Measurements from ENCODE around the gene NCOA6. TPM values are rescaled to one million over a fixed set of nuclear protein-coding genes. Genes with fewer than 3 reads are reported as not detected.

Gene NCOA6
- total RNA-seq, 1 donor from 2014 or later, result 14.0 TPM

GRCh38 chr20:34706912-34707784 lies 118.3 kb downstream of the NCOA6 start:
- intact Hi-C loops (cut with micrococcal nuclease), result no loop called here
- Histone ChIP-seq H3K27me3 (ENCODE audit: low read depth) (no peaks in the 10 kb centered on the region), H3K4me1 (peaks cover 83% of the 10 kb centered on the region), H3K27ac (replicated peaks) (peak overlapping the region; percentile 99), H3K36me3 (peaks cover 17% of the 10 kb centered on the region), H3K9me3 (replicated peaks) (no peaks in the 10 kb centered on the region), H3K4me3 (peak overlapping the region; percentile 79)
- no peak for TF ChIP-seq CTCF (IDR thresholded peaks at IDR 0.05; ENCODE audit: borderline replicate concordance)
- no peak for DNase-seq

GRCh38 chr20:34706302-34706875 lies 119.1 kb downstream of the NCOA6 start:
- H3K9me3 ChIP-seq (replicated peaks), result no peaks in the 10 kb centered on the region
- H3K27me3 ChIP-seq (ENCODE audit: low read depth), result no peaks in the 10 kb centered on the region
- intact Hi-C loops (cut with micrococcal nuclease), result no loop called here
- H3K4me3 ChIP-seq, result peak overlapping the region; percentile 79
- peaks cover 10% of the 10 kb centered on the region for H3K36me3 ChIP-seq
- H3K4me1 ChIP-seq, result peaks cover 75% of the 10 kb centered on the region
- peak overlapping the region; percentile 99 for H3K27ac ChIP-seq (replicated peaks)
- DNase-seq, result no peak
- TF ChIP-seq CTCF (IDR thresholded peaks at IDR 0.05; ENCODE audit: borderline replicate concordance), result no peak

- Histone ChIP-seq H3K27me3 (ENCODE audit: low read depth) (no peaks in the 10 kb centered on the region), H3K4me3 (peak overlapping the region; percentile 79), H3K36me3 (peaks cover 2% of the 10 kb centered on the region), H3K27ac (replicated peaks) (peak overlapping the region; percentile 99), H3K9me3 (replicated peaks) (no peaks in the 10 kb centered on the region), H3K4me1 (peaks cover 68% of the 10 kb centered on the region)
- DNase-seq, result peak; percentile 41
- intact Hi-C loops (cut with micrococcal nuclease), result no loop called here
- peak; percentile 32 for TF ChIP-seq CTCF (IDR thresholded peaks at IDR 0.05; ENCODE audit: borderline replicate concordance)
Observed at GRCh38 chr20:34705397-34706301, 119.8 kb downstream of the NCOA6 start.

- Histone ChIP-seq H3K36me3 (no peaks in the 10 kb centered on the region), H3K4me1 (peaks cover 61% of the 10 kb centered on the region), H3K27ac (replicated peaks) (peak overlapping the region; percentile 99), H3K4me3 (peak overlapping the region; percentile 79), H3K9me3 (replicated peaks) (no peaks in the 10 kb centered on the region), H3K27me3 (ENCODE audit: low read depth) (no peaks in the 10 kb centered on the region)
- TF ChIP-seq CTCF (IDR thresholded peaks at IDR 0.05; ENCODE audit: borderline replicate concordance), result no peak
- intact Hi-C loops (cut with micrococcal nuclease), result no loop called here
- DNase-seq, result no peak
Observed at GRCh38 chr20:34705008-34705396, 120.4 kb downstream of the NCOA6 start.

Measured in left ventricle myocardium inferior (tissue), 1 donor.